HG03558 (cell line): ENCODE results near the gene TMPRSS9.

Source experiments
- ATAC-seq: cut with Tn5 transposase; IDR thresholded peaks from one replicate; pipeline ENCODE4 v1.9.1; 2021; ENCODE audit warnings: moderate number of reproducible peaks; ENCODE audit not compliant: unreplicated experiment; ENCODE audit errors: extremely low read depth

Gene TMPRSS9

DNA sequence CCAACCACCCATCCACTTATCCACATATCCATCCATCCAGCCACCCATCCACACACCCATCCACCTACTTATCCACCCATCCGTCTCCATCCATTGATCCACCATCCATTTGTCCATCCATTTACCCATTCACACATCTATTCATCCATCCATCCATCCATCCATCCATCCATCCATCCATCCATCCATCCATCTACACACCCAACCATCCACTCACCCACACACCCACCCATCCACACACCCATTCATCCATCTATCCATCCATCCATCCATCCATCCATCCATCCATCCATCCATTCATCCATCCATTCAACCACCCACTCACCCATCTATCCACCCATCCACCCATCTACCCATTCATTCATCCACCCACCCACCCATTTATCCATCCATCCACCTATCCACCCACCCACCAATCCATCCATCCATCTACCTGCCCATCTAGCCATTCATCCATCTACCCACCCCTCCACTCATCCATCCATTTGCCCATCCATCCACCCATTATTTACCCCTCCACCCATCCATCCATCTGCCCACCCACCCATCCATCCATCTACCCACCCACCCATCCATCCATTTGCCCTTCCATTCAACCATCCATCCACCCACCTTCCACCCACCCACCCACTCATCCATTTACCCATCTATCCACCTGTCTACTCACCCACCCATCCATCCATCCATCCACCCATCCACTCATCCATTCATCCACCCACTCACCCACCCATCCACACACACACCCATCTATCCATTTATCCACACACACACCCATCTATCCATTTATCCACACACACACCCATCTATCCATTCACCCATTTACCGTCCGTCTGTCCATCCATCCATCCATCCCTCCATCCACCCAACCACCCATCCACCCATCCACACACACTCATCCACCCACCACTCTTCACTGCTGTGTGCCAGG lies 2.5 kb upstream of the TMPRSS9 start:
- no peak for ATAC-seq

DNA sequence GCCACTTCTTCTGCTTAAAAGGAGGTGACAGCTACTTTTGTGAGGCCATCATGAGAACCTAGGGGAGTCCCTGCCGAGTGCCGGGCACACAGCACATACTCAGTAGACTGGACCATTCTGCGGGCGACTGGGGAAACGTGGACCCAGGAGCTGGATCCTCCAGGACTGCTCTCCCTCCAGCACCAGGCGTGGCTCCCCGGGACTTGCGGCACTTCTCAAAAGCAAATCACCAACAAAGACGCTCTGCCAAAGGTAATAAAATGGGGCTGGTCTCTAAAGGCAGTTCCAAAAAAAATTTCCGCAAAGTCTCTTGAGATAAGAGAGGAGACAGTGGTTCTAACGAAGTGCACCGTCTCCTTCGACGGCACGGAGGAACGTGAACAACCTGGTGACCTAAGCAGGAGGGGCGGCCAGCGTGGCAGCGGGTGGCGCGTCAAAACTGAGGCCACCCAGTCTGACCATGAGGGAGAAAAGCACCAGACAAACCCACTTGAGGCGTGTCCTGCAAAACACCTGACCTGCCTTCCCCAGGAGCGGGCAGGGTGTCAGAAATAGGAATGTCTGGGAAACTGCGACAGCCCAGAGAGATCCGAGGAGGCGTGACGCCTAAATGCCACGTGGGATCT lies 1.4 kb upstream of the TMPRSS9 start:
- ATAC-seq = no peak

DNA sequence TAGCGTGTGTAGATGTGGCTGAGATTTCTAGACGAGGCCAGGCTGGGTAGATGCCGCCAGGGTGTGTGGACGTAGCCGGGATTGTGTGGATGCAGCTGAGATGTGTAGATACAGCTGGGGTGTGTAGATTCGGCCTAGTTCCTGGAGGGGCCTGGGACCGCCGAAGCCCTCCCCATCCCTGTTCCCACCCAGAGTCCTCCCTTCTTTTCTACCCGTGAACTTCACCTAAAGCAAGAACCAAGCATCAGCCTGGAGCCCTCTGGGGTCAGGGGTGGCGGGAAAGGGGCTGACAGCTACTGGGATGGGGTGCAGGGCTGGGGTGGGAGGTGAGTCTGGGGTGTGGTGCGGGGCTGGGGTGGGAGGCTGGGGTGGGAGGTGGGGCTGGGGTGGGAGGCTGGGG lies 768 bp downstream of the TMPRSS9 start:
- ATAC-seq = no peak

DNA sequence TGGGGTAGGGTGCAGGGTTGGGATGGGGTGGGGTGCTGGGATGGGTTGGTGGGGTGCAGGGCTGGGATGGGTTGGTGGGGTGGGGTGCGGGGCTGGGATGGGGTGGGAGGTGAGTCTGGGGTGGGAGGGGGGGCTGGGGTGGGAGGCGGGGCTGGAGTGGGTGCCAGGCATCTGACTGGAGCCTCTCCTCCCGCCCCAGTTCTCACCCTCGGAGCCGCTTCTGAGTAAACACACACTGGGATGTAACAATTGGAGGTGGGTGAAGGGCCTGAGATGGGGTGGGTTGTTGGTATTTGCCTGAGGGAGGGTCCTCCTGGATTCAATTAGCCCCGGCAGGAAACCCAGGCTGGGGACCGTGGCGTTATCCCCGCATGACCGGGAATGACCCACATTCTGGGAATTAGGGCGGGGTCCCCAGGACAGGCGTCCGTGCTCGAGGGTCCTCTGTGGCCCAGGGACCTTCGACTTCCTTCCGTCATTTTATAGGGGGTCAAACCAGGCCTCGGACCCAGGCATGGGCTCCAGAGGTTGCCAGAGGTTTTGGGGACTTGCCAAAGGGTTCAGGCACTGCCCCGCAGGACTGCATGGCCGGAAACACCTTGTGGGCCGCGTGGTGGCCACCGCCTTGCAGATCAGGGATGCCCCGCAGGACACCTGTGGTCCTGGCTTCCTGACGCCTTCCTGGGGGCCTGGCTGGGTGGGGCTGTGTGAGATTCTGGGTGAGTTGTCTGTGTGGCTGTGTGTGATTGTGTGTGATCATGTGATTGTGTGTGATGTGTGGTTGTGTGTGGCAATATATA lies 1.4 kb downstream of the TMPRSS9 start:
- no peak for ATAC-seq

DNA sequence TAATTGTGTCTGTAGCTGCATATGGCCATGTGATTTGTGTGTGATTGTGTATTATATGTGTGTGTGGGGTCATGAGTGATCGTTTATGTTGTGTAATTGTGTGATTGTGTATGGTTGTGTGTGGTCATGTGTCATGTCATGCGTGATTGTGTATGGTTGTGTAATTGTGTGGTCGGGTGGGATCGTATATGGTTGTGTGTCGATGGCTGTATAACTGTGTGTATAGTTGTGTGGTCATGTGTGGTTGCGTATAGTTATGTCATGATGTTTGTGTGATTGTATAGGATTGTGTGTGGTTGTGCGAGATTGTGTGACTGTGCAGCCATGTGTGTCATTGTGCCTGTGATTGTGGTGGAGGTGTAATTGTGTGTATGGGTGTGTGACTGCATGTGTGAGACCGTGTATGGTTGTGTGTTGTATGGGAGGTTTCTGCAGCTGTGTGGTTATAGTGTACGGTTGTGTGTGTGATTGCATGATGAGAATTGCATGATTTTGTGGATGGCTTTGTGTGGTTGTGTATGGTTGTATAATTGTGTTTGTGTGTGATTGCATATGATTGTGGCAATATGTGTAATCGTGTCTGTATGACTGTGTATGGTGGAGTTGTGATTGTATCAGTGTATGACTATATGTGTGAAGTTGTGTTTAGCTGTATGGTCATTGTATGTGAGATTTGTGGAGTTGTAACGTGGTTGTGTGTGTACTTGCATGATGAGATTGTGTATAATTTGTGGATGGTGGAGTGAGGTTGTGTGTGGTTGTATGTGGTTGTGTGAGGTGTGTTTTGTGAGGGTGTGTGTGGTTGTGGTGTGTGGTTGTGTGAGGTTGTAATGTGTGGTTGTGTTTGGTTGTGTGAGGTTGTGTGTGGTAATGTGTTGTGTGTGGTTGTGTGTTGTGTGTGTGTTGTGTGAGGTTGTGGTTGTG lies 2.2 kb downstream of the TMPRSS9 start:
- no peak for ATAC-seq

DNA sequence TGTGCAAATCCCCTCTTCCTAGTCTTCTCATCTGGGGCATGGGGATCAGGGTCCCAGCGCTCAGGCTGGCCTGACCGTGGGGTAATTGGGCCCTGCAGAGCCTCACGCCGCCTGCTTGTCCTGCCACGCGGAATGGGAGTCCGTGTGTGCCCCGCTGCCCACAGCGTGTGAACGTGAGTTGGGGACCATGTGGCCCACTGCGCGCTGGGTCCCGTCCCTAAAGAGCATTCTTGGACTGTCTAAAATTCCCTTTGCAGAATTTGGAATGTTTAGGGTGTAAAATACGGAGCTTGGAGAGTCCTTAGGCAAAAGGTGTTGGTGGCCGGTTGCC lies 2.9 kb downstream of the TMPRSS9 start:
- ATAC-seq = no peak

DNA sequence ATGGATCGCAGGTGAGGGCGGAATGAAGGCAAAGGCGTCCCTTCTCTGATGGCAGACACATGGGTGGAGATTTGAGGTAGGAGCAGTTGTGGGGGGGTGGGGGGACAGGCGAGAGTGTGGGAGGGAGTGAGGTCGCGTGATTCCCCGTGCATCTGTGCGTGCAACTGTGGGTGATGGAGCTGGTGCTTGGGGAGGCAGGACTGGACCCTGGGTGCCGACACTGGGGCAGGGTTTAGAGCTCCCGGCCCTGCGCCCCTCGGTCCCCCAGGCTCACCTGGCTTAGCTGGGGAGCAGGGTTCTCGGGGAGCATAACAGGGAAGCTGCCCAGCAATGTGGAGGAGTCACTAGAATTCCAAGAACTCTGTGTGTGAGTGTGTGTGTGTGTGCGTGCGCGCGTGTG lies 3.4 kb downstream of the TMPRSS9 start:
- ATAC-seq = no peak

DNA sequence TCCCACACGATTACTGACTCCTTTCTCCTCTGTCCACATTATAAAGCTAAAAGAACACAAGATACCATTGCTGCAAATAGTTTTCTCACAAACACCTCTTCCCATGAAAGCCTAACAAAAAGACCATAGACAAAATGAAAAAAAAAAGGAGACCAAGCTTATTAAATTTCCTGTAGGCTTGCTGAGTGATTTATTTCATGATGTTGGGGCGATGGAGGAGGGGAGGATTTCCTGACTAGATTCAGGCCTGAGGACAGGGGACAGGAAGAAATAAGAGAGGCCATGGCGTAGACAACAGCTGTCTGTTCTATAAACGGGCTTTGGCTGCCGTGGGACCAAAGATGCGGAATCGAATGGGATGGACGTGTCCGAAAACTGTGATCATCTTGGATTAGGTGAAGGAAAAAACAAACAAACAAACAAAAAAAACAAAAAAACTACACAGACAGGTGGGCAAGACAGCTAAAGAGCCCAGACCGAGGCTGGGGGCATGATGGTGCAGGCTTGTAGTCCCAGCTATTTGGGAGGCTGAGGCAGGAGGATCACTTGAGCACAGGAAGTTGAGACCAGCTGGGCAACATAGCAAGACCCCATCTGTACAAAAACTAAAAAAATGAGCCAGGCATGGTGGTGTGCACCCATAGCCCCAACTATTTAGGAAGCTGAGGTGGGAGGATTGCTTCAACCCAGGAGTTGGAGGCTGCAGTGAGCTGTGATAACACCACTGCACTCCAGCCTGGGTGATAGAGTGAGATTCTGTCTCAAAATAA lies 5.3 kb downstream of the TMPRSS9 start:
- no peak for ATAC-seq

DNA sequence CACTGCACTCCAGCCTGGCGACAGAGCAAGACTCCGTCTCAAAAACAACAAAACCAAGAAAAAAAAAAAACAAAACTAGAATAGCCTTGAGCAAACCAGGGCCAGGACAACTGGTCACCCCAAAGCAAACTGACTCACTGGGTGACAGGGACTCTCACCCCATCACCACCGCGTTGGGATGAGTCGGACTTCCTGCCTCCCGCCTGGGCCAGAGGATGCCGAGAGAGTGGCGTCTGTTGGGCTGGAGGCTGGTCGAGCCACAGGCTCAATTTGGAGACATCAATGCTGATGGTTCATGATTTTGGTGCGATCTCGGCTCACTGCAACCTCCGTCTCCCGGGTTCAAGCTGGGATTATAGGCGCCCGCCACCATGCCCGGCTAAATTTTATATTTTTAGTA lies 11.6 kb downstream of the TMPRSS9 start:
- ATAC-seq = no peak

DNA sequence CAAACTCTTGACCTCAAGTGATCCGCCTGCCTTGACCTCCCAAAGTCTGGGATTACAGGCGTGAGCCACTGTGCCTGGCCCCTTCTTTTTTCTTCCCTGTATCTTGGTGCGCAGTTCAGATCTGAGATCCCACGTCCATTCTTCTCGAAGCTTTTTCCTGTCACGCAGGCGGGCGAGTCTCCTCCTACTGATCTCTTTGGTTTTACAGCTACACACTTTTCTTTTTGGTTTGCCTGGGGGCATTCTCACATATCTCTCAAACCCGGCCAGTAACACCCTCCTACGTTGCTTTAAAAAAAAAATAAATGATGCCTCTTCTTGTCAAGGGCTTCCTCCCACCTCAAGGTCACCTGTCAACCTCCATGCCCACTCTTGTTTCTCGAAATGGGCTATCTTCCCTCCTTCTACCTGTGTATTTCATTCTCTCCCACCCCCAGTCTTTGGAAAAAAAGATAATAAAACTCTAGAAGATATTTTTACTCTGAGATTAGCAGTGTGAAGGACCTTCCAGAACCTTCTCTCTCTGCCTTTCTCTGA lies 12.1 kb downstream of the TMPRSS9 start:
- ATAC-seq = no peak

DNA sequence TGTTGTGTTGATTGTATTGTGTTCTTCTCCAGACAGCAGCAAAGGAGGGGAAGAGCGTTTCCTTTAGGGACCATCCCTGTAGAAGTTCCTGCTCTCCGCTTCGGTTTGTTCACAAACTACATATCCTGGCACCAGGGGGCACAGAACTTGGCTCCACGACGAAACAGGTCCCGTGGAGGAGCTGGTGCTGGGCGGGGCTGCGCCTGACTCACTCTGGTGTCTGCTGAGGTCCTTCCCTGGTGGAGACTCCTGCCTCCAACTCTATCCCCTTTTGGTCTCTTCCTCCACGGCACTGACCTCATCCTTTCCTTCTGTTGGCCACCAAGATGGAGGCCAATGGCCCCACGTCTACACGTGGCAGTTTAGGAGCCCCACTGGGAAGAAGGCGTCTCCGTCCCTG lies 14.7 kb downstream of the TMPRSS9 start:
- ATAC-seq = no peak

DNA sequence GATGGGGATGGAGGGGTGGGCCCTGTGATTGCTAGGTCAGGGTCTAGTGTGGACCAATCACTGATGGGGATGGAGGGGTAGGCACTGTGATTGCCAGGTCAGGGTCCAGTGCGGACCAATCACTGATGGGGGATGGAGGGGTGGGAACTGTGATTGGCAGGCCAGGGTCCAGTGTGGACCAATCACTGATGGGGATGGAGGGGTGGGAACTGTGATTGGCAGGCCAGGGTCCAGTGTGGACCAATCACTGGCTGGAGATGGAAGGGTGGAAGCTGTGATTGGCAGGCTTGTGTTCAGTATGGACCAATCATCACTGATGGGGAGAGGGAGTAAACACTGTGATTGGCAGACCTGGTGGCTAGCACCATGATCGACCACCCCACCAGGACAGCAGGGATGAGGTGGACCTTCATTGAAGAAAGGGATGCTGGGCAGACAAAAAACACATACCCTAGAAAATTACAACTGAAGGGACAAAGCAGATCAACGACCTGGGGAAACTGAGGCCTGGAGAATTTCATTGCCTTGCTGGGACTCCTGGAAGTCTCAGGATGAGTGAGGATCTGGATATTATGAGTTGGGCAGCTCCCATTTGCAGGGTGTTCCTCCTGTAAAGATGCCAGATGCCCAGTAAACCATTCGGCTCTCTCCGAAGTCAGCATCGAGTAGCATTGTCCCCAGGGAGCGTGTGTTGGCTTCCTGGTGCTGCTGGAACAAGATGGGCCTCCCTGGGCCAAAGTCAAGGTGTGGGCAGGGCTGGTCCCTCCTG lies 15.5 kb downstream of the TMPRSS9 start:
- no peak for ATAC-seq

DNA sequence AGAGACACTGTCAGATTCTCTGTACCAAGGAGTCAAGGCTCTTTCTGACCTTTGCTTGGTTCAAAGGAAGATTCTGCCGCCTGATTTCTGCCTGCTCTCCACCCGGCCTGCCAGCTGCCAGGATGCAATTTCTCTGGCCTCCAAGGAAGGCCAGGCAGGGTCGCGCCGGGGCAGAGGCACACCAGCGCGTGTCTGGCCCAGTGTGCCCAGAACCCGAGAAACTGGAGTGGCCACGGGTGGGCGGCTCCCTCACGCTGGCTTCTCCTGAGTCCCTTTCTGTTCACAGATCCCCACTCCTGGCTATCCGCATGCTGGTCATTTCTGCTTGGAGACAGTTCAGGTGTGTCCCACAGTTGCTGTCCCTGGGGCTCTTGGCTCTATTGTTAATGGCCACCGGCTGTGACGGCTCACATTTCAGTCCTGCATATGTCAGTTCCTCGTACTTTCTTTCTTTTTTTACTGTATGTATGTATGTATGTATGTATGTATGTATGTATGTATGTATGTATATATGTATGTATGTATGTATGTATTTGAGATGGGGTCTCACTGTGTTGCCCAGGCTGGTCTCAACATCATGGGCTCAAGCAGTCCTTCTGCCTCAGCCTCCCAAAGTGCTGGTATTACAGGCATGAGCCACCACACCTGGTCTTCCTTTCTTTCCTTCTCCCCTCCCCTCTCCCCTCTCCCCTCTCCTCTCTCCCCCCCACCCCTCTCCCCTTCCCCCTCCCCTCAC lies 16.9 kb downstream of the TMPRSS9 start:
- ATAC-seq = no peak

DNA sequence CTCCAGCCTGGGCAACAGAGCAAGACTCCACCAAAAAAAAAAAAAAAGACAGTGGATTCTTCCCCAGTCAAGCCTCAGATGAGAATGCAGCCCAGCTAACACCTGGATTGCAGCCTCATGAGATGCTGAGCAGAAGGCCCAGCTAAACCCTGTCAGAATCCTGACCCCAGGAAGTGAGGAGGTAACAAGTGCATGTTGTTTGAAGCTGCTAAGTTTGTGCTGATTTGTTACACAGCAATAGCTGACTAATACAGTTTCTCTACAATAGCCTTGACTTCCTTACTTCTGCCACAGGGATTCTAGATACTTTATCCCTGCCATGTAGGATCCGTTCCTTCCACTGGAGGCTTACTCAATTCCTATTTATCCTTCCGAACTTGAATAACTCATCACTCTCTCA lies 20.5 kb downstream of the TMPRSS9 start:
- ATAC-seq = no peak

DNA sequence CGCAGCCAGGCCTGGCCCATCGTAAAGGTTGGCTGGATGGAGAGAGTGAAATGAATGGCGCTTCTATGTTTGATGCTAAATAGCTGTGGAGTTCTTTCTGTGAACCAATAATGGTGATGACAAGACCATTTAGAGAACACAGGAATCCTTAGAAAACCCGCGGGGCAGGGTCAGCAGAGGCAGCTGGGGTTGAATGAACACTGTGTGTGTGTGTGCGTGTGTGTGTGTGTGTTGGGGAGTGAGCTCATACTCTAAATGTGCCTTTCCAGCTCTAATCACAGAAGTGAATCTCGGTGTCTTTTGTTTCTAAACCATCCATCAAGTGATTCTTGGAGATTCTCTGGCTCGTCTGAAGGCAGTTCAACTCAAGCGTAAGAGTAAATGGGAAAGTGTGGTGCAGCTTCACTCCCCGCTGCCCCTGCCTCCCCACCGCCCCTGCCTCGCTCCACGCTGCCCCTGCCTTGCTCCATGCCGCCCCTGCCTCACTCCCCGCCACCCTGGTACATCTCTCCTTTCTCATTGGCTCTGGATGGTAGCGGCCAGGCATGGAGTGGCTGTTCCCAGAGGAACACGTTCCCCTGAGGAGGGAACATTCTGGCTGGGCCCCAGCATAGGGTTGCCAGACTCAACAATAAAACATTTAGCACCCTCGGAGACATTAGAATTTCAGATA lies 21.2 kb downstream of the TMPRSS9 start:
- no peak for ATAC-seq

DNA sequence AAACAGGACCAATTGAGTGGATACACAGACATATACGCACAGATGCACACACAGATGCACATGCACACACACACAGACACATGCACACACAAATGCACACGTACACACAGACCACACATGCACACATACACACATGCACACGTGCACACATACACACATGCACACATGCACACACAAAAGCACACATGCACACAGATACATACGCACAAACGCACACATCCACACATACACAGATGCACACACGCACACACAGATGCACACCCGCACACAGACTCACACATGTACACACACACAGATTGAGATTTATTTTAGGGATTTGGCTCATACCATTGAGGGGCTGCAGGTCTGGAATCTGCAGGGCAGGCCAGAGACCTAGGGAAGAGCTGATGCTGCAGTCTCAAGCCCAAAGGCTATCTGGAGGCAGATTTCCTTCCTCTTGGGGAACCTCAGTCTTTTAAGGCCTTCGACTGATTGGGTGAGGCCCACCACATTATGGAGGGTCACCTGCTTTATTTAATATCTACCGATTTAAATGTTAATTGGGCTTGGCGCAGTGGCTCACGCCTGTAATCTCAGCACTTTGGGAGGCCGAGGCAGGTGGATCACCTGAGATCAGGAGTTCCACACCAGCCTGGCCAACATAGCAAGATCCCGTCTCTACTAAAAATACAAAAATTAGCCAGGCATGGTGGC lies 22.6 kb downstream of the TMPRSS9 start:
- ATAC-seq = no peak
